GM12874 (cell line): ENCODE data around the gene AP2A2.

ENCODE experiments used
- TF ChIP-seq, protein P1 (sequence below): IDR thresholded peaks from 2 replicates; pipeline ENCODE4 v1.5.1; 2011; ENCODE audit warnings: low read depth, mild to moderate bottlenecking, control low read depth, low read length, moderate library complexity; ENCODE audit not compliant: insufficient read depth

The AP2A2 gene

GRCh38 chr11:1040428-1041148 is 114.9 kb downstream of the AP2A2 start:
- TF ChIP-seq, protein P1, sequence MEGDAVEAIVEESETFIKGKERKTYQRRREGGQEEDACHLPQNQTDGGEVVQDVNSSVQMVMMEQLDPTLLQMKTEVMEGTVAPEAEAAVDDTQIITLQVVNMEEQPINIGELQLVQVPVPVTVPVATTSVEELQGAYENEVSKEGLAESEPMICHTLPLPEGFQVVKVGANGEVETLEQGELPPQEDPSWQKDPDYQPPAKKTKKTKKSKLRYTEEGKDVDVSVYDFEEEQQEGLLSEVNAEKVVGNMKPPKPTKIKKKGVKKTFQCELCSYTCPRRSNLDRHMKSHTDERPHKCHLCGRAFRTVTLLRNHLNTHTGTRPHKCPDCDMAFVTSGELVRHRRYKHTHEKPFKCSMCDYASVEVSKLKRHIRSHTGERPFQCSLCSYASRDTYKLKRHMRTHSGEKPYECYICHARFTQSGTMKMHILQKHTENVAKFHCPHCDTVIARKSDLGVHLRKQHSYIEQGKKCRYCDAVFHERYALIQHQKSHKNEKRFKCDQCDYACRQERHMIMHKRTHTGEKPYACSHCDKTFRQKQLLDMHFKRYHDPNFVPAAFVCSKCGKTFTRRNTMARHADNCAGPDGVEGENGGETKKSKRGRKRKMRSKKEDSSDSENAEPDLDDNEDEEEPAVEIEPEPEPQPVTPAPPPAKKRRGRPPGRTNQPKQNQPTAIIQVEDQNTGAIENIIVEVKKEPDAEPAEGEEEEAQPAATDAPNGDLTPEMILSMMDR = no peak

GRCh38 chr11:1041149-1041467 is 115.4 kb downstream of the AP2A2 start:
- TF ChIP-seq, protein P1 = no peak

GRCh38 chr11:1041471-1041870 is 115.8 kb downstream of the AP2A2 start:
- TF ChIP-seq, protein P1 = no peak

DNA sequence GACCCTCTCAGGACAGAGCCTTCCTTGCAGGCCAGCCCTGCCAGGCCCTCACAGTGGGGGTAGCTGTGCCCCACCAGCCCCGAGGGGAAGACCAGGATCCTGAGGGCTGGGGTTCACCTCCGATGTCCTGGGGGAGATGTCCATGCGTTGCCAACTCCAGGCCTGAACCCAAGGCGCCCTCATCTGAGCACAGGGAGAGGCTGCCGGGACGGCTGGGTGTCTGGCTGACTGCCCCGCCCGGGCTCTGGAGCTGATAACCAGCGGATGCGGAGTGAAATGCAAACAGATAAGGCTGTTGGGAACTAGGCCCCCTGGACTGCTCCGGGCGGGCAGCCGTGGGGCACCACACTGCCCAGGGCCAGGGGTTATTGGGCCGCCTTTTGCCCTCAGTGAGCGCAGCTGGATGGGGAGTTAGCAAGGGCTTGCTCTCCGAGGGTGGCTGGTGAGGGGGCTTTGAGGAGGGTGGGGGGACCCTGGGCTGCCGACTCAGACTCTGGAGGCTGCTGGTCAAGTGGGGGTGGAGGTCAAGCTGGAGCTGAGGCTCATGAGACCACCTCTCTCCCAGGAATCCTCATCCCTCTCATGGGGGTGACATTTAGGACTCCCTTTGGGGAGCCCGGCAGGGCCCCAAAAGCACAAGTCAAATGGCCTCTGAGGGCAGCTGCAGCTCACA is 116.4 kb downstream of the AP2A2 start:
- TF ChIP-seq, protein P1 = no peak

- TF ChIP-seq, protein P1 = no peak
These were observed 117.2 kb downstream of the AP2A2 start for GRCh38 chr11:1042626-1043562.

GRCh38 chr11:1043563-1044096 is 118.0 kb downstream of the AP2A2 start:
- TF ChIP-seq, protein P1 = no peak

DNA sequence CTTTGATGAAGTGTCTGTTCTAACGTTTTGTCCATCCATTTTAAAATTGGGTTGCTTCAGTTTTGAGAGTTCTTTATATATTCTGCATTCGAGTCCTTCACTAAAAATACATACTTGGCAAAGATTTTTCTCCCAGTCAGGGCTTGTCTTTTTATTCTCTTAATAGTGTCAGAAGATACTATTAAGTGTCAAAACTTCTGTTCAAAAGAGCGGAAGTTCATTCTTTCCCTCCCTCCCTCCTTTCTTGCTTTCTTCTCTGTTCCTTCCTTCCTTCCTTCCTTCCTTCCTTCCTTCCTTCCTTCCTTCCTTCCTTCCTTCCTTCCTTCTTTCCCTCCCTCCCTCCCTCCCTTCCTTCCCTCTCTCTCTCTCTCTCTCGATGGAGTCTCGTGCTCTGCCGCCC is 118.5 kb downstream of the AP2A2 start:
- TF ChIP-seq, protein P1 = no peak
